Measurements from ENCODE around the gene KY. TPM values are rescaled to one million over a fixed set of nuclear protein-coding genes. Genes with fewer than 3 reads are reported as not detected.
"Not testable (repeated sequence)": the region's sequence is repeated elsewhere in the genome, so short reads cannot be mapped to it uniquely, and the experiment has no call there.

The KY gene
- polyA plus RNA-seq, 1 donor: 3.1 TPM

DNA sequence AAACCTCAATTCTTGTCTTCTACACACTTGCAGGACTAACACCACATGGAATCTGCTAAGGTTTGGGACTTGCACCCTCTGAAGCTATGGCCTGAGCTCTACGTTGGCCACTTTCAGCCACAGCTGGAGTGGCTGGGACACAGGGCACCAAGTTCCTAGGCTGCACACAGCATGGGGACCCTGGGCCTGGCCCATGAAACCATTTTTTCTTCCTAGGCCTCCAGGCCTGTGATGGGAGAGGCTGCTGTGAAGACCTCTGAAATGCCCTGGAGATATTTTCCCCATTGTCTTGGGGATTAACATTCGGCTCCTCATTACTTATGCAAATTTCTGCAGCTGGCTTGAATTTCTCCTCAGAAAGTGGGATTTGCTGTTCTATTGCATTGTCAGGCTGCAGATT is 80.9 kb downstream of the KY start:
- 100% methylated on average over 1 of the region's 2 CpGs for WGBS (ENCODE audit: insufficient coverage, low lambda C conversion rate)
- not testable (repeated sequence) for H3K27ac ChIP-seq (ENCODE audit: low read length); H3K4me3 ChIP-seq (ENCODE audit: low read length); H3K9me3 ChIP-seq (ENCODE audit: control insufficient read depth, low read depth, low read length); DNase-seq; H3K36me3 ChIP-seq (ENCODE audit: control insufficient read depth, insufficient read depth, low read length); H3K27me3 ChIP-seq (ENCODE audit: control insufficient read depth, insufficient read depth, low read length); H3K4me1 ChIP-seq (ENCODE audit: control insufficient read depth, insufficient read depth, low read length)

DNA sequence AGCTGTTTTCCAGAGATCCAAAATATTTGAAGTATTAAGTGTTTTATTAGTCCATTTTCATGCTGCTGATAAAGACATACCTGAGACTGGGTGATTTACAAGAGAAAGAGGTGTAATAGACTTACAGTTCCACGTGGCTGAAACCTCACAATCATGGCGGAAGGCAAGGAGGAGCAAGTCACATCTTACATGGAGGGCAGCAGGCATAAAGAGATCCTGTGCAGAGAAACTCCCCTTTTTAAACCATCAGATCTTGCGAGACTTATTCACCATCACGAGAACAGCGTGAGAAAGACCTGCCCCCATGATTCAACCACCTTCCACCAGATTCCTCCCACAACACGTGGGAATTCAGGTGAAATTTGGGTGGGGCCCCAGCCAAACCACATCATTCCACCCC is 82.0 kb downstream of the KY start:
- H3K4me1 ChIP-seq (ENCODE audit: control insufficient read depth, insufficient read depth, low read length): no peaks in the 10 kb centered on the region
- H3K27ac ChIP-seq (ENCODE audit: low read length): no peak overlapping the region
- peaks cover 3% of the 10 kb centered on the region for H3K9me3 ChIP-seq (ENCODE audit: control insufficient read depth, low read depth, low read length)
- no peaks in the 10 kb centered on the region for H3K36me3 ChIP-seq (ENCODE audit: control insufficient read depth, insufficient read depth, low read length)
- WGBS (ENCODE audit: insufficient coverage, low lambda C conversion rate): no CpG with 5 or more reads among the region's 6 CpGs
- no peak overlapping the region for H3K4me3 ChIP-seq (ENCODE audit: low read length)
- no peak for DNase-seq
- no peaks in the 10 kb centered on the region for H3K27me3 ChIP-seq (ENCODE audit: control insufficient read depth, insufficient read depth, low read length)

DNA sequence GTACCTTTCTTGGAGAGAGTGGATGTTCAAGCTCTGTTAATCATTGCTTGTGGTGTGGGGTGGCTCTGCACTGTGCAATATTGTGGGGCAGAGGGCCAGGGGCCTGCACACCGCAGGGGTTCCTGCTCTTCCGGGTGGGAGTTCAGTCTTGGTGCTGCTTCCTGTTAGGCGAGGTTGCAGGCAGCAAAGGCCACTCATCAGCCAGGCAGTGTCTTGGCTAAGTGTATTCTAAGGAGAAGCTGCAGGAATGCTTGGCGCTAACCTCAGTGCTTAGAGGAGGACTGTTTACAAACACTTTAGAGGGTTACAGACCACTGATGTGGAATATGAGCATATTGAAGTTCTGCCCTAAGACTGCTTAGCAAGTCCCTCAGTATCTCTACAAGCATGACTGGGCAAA is 83.2 kb downstream of the KY start:
- DNase-seq: no peak
- H3K4me3 ChIP-seq (ENCODE audit: low read length): no peak overlapping the region
- no CpG with 5 or more reads among the region's 4 CpGs for WGBS (ENCODE audit: insufficient coverage, low lambda C conversion rate)
- H3K27ac ChIP-seq (ENCODE audit: low read length): no peak overlapping the region
- no peaks in the 10 kb centered on the region for H3K36me3 ChIP-seq (ENCODE audit: control insufficient read depth, insufficient read depth, low read length)
- no peaks in the 10 kb centered on the region for H3K4me1 ChIP-seq (ENCODE audit: control insufficient read depth, insufficient read depth, low read length)
- H3K27me3 ChIP-seq (ENCODE audit: control insufficient read depth, insufficient read depth, low read length): no peaks in the 10 kb centered on the region
- H3K9me3 ChIP-seq (ENCODE audit: control insufficient read depth, low read depth, low read length): peaks cover 3% of the 10 kb centered on the region

DNA sequence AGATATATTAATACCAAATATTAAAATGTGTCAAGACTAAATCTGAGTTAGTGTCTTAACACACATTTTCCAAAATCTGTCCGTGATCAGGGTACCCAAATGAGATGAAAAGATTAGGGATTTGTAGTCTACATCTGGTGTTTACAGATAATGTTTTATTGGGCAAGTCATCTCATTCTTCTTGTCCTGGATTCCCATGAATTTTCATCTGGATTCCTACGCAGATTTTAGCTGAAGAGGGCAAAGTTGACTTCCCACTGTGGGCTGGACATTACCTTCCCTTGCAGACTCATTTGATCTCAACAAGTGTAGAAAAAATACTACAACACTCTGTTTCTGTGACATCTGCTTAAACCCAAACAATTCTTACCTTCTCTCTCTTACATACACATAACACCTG is 85.8 kb downstream of the KY start:
- H3K36me3 ChIP-seq (ENCODE audit: control insufficient read depth, insufficient read depth, low read length): peaks cover 7% of the 10 kb centered on the region
- H3K27ac ChIP-seq (ENCODE audit: low read length): no peak overlapping the region
- no peaks in the 10 kb centered on the region for H3K9me3 ChIP-seq (ENCODE audit: control insufficient read depth, low read depth, low read length)
- H3K27me3 ChIP-seq (ENCODE audit: control insufficient read depth, insufficient read depth, low read length): no peaks in the 10 kb centered on the region
- no peaks in the 10 kb centered on the region for H3K4me1 ChIP-seq (ENCODE audit: control insufficient read depth, insufficient read depth, low read length)
- 100% methylated on average over 1 of the region's 2 CpGs for WGBS (ENCODE audit: insufficient coverage, low lambda C conversion rate)
- DNase-seq: no peak
- H3K4me3 ChIP-seq (ENCODE audit: low read length): no peak overlapping the region

DNA sequence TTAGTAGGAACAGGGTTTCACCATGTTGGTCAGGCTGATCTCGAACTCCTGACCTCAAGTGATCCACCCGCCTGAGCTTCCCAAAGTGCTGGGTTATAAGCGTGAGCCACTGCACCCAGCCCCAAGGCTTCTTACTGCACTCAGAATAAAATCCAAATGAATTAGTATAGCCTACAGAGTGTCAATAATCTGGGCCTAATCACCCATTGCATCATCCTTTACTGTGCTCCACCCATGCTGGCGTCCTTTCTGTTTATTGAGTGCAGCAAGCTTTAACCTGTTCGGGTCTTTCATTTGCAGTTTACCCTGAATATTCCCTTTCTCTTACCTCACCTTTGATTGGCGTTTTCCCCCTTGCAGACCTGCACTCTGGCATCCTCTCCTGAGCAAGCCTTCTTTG is 87.2 kb downstream of the KY start:
- Histone ChIP-seq H3K36me3 (ENCODE audit: control insufficient read depth, insufficient read depth, low read length) (peaks cover 15% of the 10 kb centered on the region), H3K9me3 (ENCODE audit: control insufficient read depth, low read depth, low read length) (no peaks in the 10 kb centered on the region), H3K4me1 (ENCODE audit: control insufficient read depth, insufficient read depth, low read length) (no peaks in the 10 kb centered on the region), H3K4me3 (ENCODE audit: low read length) (no peak overlapping the region), H3K27me3 (ENCODE audit: control insufficient read depth, insufficient read depth, low read length) (no peaks in the 10 kb centered on the region), H3K27ac (ENCODE audit: low read length) (no peak overlapping the region)
- WGBS (ENCODE audit: insufficient coverage, low lambda C conversion rate): 100% methylated on average over 1 of the region's 6 CpGs
- DNase-seq: no peak

DNA sequence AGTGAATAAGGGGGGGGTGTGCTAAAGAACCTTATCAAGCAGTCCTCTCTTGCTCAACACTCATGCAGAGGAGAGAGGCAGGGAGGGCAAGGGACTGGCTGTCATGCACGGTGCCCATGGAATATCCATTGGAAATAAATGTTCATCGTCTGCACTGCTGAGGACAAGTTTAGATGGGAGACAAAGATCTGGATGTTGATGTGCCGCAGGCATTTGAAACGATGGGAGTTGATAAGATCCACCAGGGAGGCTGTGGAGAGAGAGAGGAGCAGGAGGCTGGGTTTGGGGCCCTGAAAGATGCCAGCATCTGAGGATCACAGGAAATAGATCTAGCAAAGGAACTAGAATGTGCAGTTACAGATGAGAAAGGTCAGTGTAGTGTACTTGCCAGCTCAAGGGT is 88.8 kb downstream of the KY start:
- Histone ChIP-seq H3K27ac (ENCODE audit: low read length) (no peak overlapping the region), H3K4me1 (ENCODE audit: control insufficient read depth, insufficient read depth, low read length) (no peaks in the 10 kb centered on the region), H3K4me3 (ENCODE audit: low read length) (no peak overlapping the region), H3K27me3 (ENCODE audit: control insufficient read depth, insufficient read depth, low read length) (no peaks in the 10 kb centered on the region), H3K9me3 (ENCODE audit: control insufficient read depth, low read depth, low read length) (no peaks in the 10 kb centered on the region), H3K36me3 (ENCODE audit: control insufficient read depth, insufficient read depth, low read length) (peaks cover 15% of the 10 kb centered on the region)
- DNase-seq: no peak
- WGBS (ENCODE audit: insufficient coverage, low lambda C conversion rate): 100% methylated on average over 1 of the region's 4 CpGs

DNA sequence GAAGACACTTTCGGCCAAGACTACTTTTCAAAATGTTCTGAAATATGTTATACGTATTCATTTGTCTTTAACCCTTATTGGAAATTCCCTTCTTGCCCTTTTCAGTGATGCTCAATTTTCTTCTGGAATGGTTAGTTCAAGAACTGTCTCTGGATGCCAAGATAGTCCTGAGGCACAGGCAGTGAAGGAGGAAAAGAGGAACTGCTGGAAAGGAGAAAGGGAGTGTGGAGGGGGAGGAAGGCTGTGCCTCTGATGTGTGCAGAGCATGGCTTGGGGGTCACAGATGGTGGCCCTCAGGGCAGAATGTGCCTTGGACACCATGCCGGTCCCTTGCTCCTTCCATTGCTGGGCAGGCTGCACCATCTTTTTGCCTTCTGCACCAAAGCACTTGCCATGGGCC is 91.2 kb downstream of the KY start:
- Histone ChIP-seq H3K27ac (ENCODE audit: low read length) (no peak overlapping the region), H3K4me1 (ENCODE audit: control insufficient read depth, insufficient read depth, low read length) (no peaks in the 10 kb centered on the region), H3K4me3 (ENCODE audit: low read length) (no peak overlapping the region), H3K36me3 (ENCODE audit: control insufficient read depth, insufficient read depth, low read length) (peaks cover 19% of the 10 kb centered on the region), H3K9me3 (ENCODE audit: control insufficient read depth, low read depth, low read length) (no peaks in the 10 kb centered on the region), H3K27me3 (ENCODE audit: control insufficient read depth, insufficient read depth, low read length) (no peaks in the 10 kb centered on the region)
- DNase-seq: no peak
- 100% methylated on average over 2 of the region's 3 CpGs for WGBS (ENCODE audit: insufficient coverage, low lambda C conversion rate)

Other genes starting within 250 kb of the KY start
- gene ANAPC13, start 165.0 kb downstream of the KY start, polyA plus RNA-seq: 77.1 TPM
- 23.8 TPM for gene CEP63, start 165.0 kb downstream of the KY start, polyA plus RNA-seq
- 3.7 TPM for gene EPHB1, start 144.2 kb upstream of the KY start, polyA plus RNA-seq